IMR-90 (cell line): Measurements from ENCODE around the gene FAM83G. TPM values are rescaled to one million over a fixed set of nuclear protein-coding genes. Genes with fewer than 3 reads are reported as not detected.

ENCODE experiments used
- ATAC-seq: fragments of 200-7000 bp; cut with Tn5 transposase; 2 replicates; pipeline ENCODE4 v1.9.1; 2020; ENCODE audit warnings: low read depth, mild to moderate bottlenecking, moderate library complexity
- BruUV-seq: library from RNA; stranded (reverse); fragments of 400-500 nt; replicated peaks from 2 replicates; lab custom pipeline; 2021; lab: Mats Ljungman, UMichigan
- CTCF ChIA-PET: fragments of 300-600 bp; formaldehyde crosslinking; extraction: SDS; loops from one replicate; lab custom pipeline; 2021; ENCODE audit warnings: antibody characterized with exemption; lab: Yijun Ruan, JAX
- POLR2A ChIA-PET: fragments of 300-600 bp; sonication (Branson Sonifier 250); formaldehyde crosslinking; loops from one replicate; lab custom pipeline; 2022; ENCODE audit warnings: antibody characterized with exemption; ENCODE audit not compliant: unreplicated experiment; lab: Charles Lee
- DNase-seq: peaks from one replicate; pipeline ENCODE4 v3.0.0; 2013
- H2AFZ ChIP-seq: replicated peaks from 2 replicates; pipeline ENCODE3; 2013; ENCODE audit warnings: low read length, mild to moderate bottlenecking; ENCODE audit not compliant: poor library complexity
- H2AK5ac ChIP-seq: 2 replicates; pipeline ENCODE4 v1.6.1; 2013; ENCODE audit warnings: low read depth, low read length, inconsistent platforms
- H2AK9ac ChIP-seq: replicated peaks from 2 replicates; pipeline ENCODE3; 2013; ENCODE audit warnings: mild to moderate bottlenecking, low read depth, low read length, moderate library complexity; ENCODE audit not compliant: poor library complexity
- H2BK120ac ChIP-seq: 2 replicates; pipeline ENCODE4 v1.6.1; 2013; ENCODE audit warnings: low read depth, low read length, inconsistent platforms
- H2BK15ac ChIP-seq: 3 replicates; pipeline ENCODE4 v1.6.1; 2013; ENCODE audit warnings: low read depth, low read length, inconsistent platforms
- H2BK20ac ChIP-seq: 2 replicates; pipeline ENCODE4 v1.6.1; 2013; ENCODE audit warnings: low read depth, mild to moderate bottlenecking, inconsistent platforms, low read length, moderate library complexity
- H2BK5ac ChIP-seq: 2 replicates; pipeline ENCODE4 v1.6.1; 2013; ENCODE audit warnings: mild to moderate bottlenecking, low read depth, low read length, inconsistent platforms; ENCODE audit not compliant: poor library complexity, severe bottlenecking
- H3K14ac ChIP-seq: replicated peaks from 2 replicates; pipeline ENCODE4 v1.6.1; 2013; ENCODE audit warnings: low read depth, low read length, inconsistent platforms
- H3K18ac ChIP-seq: 2 replicates; pipeline ENCODE4 v1.6.1; 2013; ENCODE audit warnings: low read depth, low read length, control low read depth
- H3K23ac ChIP-seq: 2 replicates; pipeline ENCODE4 v1.6.1; 2013; ENCODE audit warnings: low read depth, low read length, inconsistent platforms
- H3K27ac ChIP-seq: 2 replicates; pipeline ENCODE4 v1.5.1; 2013; ENCODE audit warnings: mild to moderate bottlenecking, control low read depth, low read length; ENCODE audit not compliant: insufficient read depth
- H3K27me3 ChIP-seq: 2 replicates; pipeline ENCODE4 v1.6.1; 2013; ENCODE audit warnings: low read length; ENCODE audit not compliant: control insufficient read depth, insufficient read depth
- H3K36me3 ChIP-seq: 2 replicates; pipeline ENCODE4 v1.6.1; 2013; ENCODE audit warnings: low read length, mixed read lengths; ENCODE audit not compliant: control insufficient read depth, insufficient read depth
- H3K4ac ChIP-seq: 2 replicates; pipeline ENCODE4 v1.6.1; 2013; ENCODE audit warnings: low read depth, low read length, inconsistent platforms
- H3K4me1 ChIP-seq: 2 replicates; pipeline ENCODE4 v1.6.1; 2013; ENCODE audit warnings: low read length, mixed read lengths; ENCODE audit not compliant: control insufficient read depth, insufficient read depth
- H3K4me2 ChIP-seq: 2 replicates; pipeline ENCODE4 v1.6.1; 2013; ENCODE audit warnings: low read depth, mild to moderate bottlenecking, control low read depth, low read length, moderate library complexity
- H3K4me3 ChIP-seq: 2 replicates; pipeline ENCODE4 v1.5.1; 2013; ENCODE audit warnings: low read depth, mild to moderate bottlenecking, control low read depth, low read length, moderate library complexity; ENCODE audit not compliant: insufficient read depth
- H3K56ac ChIP-seq: 2 replicates; pipeline ENCODE4 v1.6.1; 2013; ENCODE audit warnings: low read length, inconsistent platforms; ENCODE audit not compliant: insufficient read depth; ENCODE audit errors: extremely low read depth
- H3K79me1 ChIP-seq, 2 experiments: 2 replicates each; pipeline ENCODE4 v1.6.1; 2013; ENCODE audit warnings: low read length in 2 of 2, inconsistent platforms in 1 of 2, low read depth in 1 of 2
- H3K9ac ChIP-seq: 2 replicates; pipeline ENCODE4 v1.6.1; 2013; ENCODE audit warnings: low read depth, low read length, control low read depth
- H3K9me1 ChIP-seq: 2 replicates; pipeline ENCODE4 v1.6.1; 2013; ENCODE audit warnings: low read length, inconsistent platforms; ENCODE audit not compliant: insufficient read depth
- H3K9me3 ChIP-seq: 2 replicates; pipeline ENCODE4 v1.6.1; 2013; ENCODE audit warnings: low read length; ENCODE audit not compliant: control insufficient read depth, insufficient read depth
- H4K20me1 ChIP-seq: 2 replicates; pipeline ENCODE4 v1.6.1; 2013; ENCODE audit warnings: low read length, inconsistent platforms; ENCODE audit not compliant: insufficient read depth
- H4K5ac ChIP-seq: 2 replicates; pipeline ENCODE4 v1.6.1; 2013; ENCODE audit warnings: mild to moderate bottlenecking, low read depth, low read length, control low read depth
- H4K8ac ChIP-seq, 2 experiments: 2 replicates each; pipeline ENCODE4 v1.6.1; 2013; ENCODE audit warnings: low read depth in 2 of 2, low read length in 2 of 2, control low read depth in 1 of 2, inconsistent platforms in 1 of 2
- H4K91ac ChIP-seq: 2 replicates; pipeline ENCODE4 v1.6.1; 2013; ENCODE audit warnings: low read depth, low read length, inconsistent platforms; ENCODE audit not compliant: insufficient read depth
- BHLHE40 ChIP-seq: fragments of 150-350 bp; IDR thresholded peaks from 2 replicates; pipeline ENCODE4 v1.6.1; 2016; ENCODE audit warnings: mild to moderate bottlenecking, low read depth, low read length
- CEBPB ChIP-seq: IDR thresholded peaks from 2 replicates; pipeline ENCODE4 v1.6.1; 2012; ENCODE audit warnings: low read depth, low read length, improper control_type of control experiment
- CHD1 ChIP-seq: IDR thresholded peaks from 2 replicates; pipeline ENCODE4 v1.6.1; 2012; ENCODE audit warnings: low read depth, low read length, improper control_type of control experiment
- FOS ChIP-seq: fragments of 150-350 bp; IDR thresholded peaks from 2 replicates; pipeline ENCODE4 v1.6.1; 2016; ENCODE audit warnings: low read depth, low read length
- MAFK ChIP-seq: IDR thresholded peaks from 2 replicates; pipeline ENCODE4 v1.6.1; 2012; ENCODE audit warnings: low read depth, low read length, improper control_type of control experiment
- MAZ ChIP-seq: IDR thresholded peaks from 2 replicates; pipeline ENCODE4 v1.6.1; 2012; ENCODE audit warnings: low read depth, mild to moderate bottlenecking, low read length, improper control_type of control experiment, moderate library complexity, borderline replicate concordance
- NFE2L2 ChIP-seq: fragments of 150-350 bp; IDR thresholded peaks from 2 replicates; pipeline ENCODE4 v1.6.1; 2016; ENCODE audit warnings: low read depth, mild to moderate bottlenecking, low read length
- POLR2A ChIP-seq: IDR thresholded peaks from 2 replicates; pipeline ENCODE4 v1.6.1; 2012; ENCODE audit warnings: mild to moderate bottlenecking, low read depth, low read length
- RAD21 ChIP-seq: IDR thresholded peaks from 2 replicates; pipeline ENCODE4 v1.6.1; 2012; ENCODE audit warnings: low read length, improper control_type of control experiment
- RCOR1 ChIP-seq: IDR thresholded peaks from 2 replicates; pipeline ENCODE4 v1.6.1; 2012; ENCODE audit warnings: mild to moderate bottlenecking, low read length, improper control_type of control experiment; ENCODE audit not compliant: insufficient replicate concordance
- RFX5 ChIP-seq: IDR thresholded peaks from 2 replicates; pipeline ENCODE4 v1.8.0; 2012; ENCODE audit warnings: low read depth, mild to moderate bottlenecking, low read length, moderate library complexity
- SMC3 ChIP-seq: fragments of 150-350 bp; IDR thresholded peaks from 2 replicates; pipeline ENCODE4 v1.6.1; 2016; ENCODE audit warnings: low read depth, mild to moderate bottlenecking, antibody characterized with exemption, low read length, moderate library complexity
- WGBS, 2 experiments: methylation state at CpG; one replicate each; pipeline versions ENCODE4 v1.1.5 to v1.1.7; 2013; ENCODE audit warnings: missing lambda C conversion rate in 2 of 2; ENCODE audit not compliant: insufficient read length in 1 of 2; ENCODE audit errors: extremely low coverage in 2 of 2; 5-methylcytosine and 5-hydroxymethylcytosine counted together
- dilution Hi-C: fragments of 300-500 bp; cut with HindIII; formaldehyde crosslinking; loops from one replicate; pipeline ENCODE4 v1.14.3; 2018; ENCODE audit warnings: low sequenced_read_pairs; ENCODE audit not compliant: unreplicated experiment
- in situ Hi-C: fragments of 300-500 bp; cut with MboI; formaldehyde crosslinking; loops from 3 replicates; pipeline ENCODE4 v1.14.3; 2019; ENCODE audit warnings: low sequenced_read_pairs, inconsistent platforms, mixed read lengths
- intact Hi-C: fragments of 100-400 bp; cut with micrococcal nuclease; formaldehyde crosslinking; loops from 2 replicates; pipeline ENCODE4 v1.10.0; 2022
- polyA plus RNA-seq, 3 experiments: library from polyadenylated mRNA; depleted of rRNA; stranded (reverse); fragments of >200 nt; gene quantifications; 2 replicates each; pipeline ENCODE4 v1.2.3, GENCODE V29; 2012; ENCODE audit warnings: low replicate concordance in 1 of 3
- total RNA-seq: library from RNA; depleted of rRNA; stranded (reverse); fragments of >200 nt; gene quantifications from 2 replicates; pipeline ENCODE4 v1.2.3, GENCODE V29; 2012
- TF ChIP-seq, protein P1 (sequence below): fragments of 150-350 bp; IDR thresholded peaks from 2 replicates; pipeline ENCODE4 v1.6.1; 2017; ENCODE audit warnings: mild to moderate bottlenecking, antibody characterized with exemption, low read length, low read depth
- TF ChIP-seq, protein P2 (sequence below): conservative IDR thresholded peaks from 2 replicates; pipeline ENCODE4 v1.5.1; 2012; ENCODE audit warnings: mild to moderate bottlenecking, low read depth, low read length, improper control_type of control experiment
- TF ChIP-seq, protein P3 (sequence below): fragments of 150-350 bp; IDR thresholded peaks from 2 replicates; pipeline ENCODE4 v1.6.1; 2016; ENCODE audit warnings: low read depth, mild to moderate bottlenecking, low read length, moderate library complexity, borderline replicate concordance

The FAM83G gene
- total and polyA plus RNA-seq, 2 of the 4 experiments (the other 2 are of a cell fraction): 9.5 to 12.6 TPM

DNA sequence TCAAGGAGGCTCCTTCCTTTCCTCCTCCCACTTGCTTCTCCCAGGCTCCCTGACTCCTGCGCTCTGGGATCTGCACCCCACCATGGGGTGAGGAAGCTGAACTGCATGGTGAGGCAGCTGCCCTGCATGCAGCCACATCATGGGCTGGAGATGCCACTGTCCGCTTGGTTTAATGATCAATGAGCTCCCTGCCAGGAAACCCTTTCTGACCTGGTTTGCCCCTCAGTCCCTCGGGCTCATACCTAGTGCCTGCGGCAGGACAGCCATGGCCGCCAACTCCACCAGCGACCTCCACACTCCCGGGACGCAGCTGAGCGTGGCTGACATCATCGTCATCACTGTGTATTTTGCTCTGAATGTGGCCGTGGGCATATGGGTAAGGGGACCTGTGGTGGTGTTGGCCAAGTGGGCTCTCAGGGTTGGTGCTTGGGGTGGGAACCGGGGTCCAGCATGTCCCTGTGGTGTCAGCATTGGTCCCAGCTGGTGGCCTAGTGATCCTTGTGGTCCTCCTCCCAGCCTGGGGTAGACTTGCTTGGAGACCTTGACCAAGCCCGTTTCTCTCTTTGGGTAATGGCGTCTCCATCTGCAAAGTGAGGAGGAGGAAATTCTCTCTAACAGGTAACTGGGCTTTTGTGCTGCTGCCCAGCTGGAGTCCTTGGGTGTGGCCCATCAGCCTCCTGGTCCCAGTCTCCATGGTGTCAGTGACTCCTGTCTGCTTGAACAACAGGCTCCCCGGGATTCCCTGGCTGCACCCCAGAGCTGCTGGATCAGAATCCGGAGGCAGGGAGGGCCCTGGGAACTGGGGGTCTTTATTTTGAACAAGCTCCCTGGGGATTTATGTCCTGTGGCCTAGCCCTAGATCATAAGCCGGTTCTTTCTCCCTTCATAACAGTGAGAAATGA lies 52.4 kb downstream of the FAM83G start, which contains the start of gene SLC5A10:
Gene SLC5A10 (plus strand): TSS at position 225 of the 902 bp plus-strand sequence. CDS start 41 bp downstream, at position 266.
- POLR2A ChIA-PET: no interaction called here
- TF ChIP-seq MAZ (no peak), SMC3 (peak; percentile 19; the same call in 1 of the 2 replicates), CHD1 (no peak), CEBPB (no peak), NFE2L2 (no peak), FOS (no peak), RAD21 (peak; percentile 35), RFX5 (no peak), POLR2A (no peak), BHLHE40 (no peak), RCOR1 (no peak), MAFK (no peak)
- TF ChIP-seq, protein P1, sequence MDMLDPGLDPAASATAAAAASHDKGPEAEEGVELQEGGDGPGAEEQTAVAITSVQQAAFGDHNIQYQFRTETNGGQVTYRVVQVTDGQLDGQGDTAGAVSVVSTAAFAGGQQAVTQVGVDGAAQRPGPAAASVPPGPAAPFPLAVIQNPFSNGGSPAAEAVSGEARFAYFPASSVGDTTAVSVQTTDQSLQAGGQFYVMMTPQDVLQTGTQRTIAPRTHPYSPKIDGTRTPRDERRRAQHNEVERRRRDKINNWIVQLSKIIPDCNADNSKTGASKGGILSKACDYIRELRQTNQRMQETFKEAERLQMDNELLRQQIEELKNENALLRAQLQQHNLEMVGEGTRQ: no peak
- TF ChIP-seq, protein P2, sequence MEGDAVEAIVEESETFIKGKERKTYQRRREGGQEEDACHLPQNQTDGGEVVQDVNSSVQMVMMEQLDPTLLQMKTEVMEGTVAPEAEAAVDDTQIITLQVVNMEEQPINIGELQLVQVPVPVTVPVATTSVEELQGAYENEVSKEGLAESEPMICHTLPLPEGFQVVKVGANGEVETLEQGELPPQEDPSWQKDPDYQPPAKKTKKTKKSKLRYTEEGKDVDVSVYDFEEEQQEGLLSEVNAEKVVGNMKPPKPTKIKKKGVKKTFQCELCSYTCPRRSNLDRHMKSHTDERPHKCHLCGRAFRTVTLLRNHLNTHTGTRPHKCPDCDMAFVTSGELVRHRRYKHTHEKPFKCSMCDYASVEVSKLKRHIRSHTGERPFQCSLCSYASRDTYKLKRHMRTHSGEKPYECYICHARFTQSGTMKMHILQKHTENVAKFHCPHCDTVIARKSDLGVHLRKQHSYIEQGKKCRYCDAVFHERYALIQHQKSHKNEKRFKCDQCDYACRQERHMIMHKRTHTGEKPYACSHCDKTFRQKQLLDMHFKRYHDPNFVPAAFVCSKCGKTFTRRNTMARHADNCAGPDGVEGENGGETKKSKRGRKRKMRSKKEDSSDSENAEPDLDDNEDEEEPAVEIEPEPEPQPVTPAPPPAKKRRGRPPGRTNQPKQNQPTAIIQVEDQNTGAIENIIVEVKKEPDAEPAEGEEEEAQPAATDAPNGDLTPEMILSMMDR: 0 out of 2 replicates have a peak, but pooled peaks have one; percentile 16
- TF ChIP-seq, protein P3, sequence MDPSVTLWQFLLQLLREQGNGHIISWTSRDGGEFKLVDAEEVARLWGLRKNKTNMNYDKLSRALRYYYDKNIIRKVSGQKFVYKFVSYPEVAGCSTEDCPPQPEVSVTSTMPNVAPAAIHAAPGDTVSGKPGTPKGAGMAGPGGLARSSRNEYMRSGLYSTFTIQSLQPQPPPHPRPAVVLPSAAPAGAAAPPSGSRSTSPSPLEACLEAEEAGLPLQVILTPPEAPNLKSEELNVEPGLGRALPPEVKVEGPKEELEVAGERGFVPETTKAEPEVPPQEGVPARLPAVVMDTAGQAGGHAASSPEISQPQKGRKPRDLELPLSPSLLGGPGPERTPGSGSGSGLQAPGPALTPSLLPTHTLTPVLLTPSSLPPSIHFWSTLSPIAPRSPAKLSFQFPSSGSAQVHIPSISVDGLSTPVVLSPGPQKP: no peak

More for the DNA sequence above, 52.4 kb downstream of the FAM83G start, which contains the start of gene SLC5A10:
- Histone ChIP-seq H2BK15ac (no peak within 1 kb of the TSS), H3K56ac (no peak within 1 kb of the TSS), H4K91ac (no peak within 1 kb of the TSS), H3K18ac (no peak within 1 kb of the TSS), H2AK5ac (no peak within 1 kb of the TSS), H3K23ac (no peak within 1 kb of the TSS), H3K9me1 (no peaks in the 10 kb centered on the region), H3K4me3 (no peak within 1 kb of the TSS), H3K4me1 (peaks cover 2% of the 10 kb centered on the region; the same call in 1 of the 2 replicates), H4K20me1 (no peaks in the 10 kb centered on the region), H4K8ac (no peak within 1 kb of the TSS), H2BK5ac (no peak within 1 kb of the TSS), H3K9ac (no peak within 1 kb of the TSS), H2AK9ac (no peak within 1 kb of the TSS), H3K4ac (no peak within 1 kb of the TSS), H3K14ac (no peak within 1 kb of the TSS), H3K79me1 (no peaks in the 10 kb centered on the region), H3K9me3 (no peaks in the 10 kb centered on the region), H3K27me3 (peaks cover 28% of the 10 kb centered on the region), H3K27ac (no peak within 1 kb of the TSS), H3K4me2 (no peak within 1 kb of the TSS), H3K36me3 (no peaks in the 10 kb centered on the region), H2BK120ac (no peak within 1 kb of the TSS), H2AFZ (no peak within 1 kb of the TSS), H4K5ac (no peak within 1 kb of the TSS), H2BK20ac (no peak within 1 kb of the TSS)
- BruUV-seq: no TSS peak
- ATAC-seq (no peak), DNase-seq (no peak)
- in situ Hi-C loops (no loop called here), intact Hi-C loops (no loop called here), dilution Hi-C loops (no loop called here)
- CTCF ChIA-PET: no interaction called here
- WGBS, 2 experiments: 88% methylated on average over 5 of the region's 17 CpGs; no CpG with 5 or more reads in 1 of the 2 experiments
